Measurements from ENCODE around the gene C1orf87.

Gene C1orf87

GRCh38 chr1:60068393-60069045 is 5.1 kb downstream of the C1orf87 start:
- TF ChIP-seq, protein P1, sequence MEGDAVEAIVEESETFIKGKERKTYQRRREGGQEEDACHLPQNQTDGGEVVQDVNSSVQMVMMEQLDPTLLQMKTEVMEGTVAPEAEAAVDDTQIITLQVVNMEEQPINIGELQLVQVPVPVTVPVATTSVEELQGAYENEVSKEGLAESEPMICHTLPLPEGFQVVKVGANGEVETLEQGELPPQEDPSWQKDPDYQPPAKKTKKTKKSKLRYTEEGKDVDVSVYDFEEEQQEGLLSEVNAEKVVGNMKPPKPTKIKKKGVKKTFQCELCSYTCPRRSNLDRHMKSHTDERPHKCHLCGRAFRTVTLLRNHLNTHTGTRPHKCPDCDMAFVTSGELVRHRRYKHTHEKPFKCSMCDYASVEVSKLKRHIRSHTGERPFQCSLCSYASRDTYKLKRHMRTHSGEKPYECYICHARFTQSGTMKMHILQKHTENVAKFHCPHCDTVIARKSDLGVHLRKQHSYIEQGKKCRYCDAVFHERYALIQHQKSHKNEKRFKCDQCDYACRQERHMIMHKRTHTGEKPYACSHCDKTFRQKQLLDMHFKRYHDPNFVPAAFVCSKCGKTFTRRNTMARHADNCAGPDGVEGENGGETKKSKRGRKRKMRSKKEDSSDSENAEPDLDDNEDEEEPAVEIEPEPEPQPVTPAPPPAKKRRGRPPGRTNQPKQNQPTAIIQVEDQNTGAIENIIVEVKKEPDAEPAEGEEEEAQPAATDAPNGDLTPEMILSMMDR (IDR thresholded peaks at IDR 0.05; ENCODE audit: borderline replicate concordance, control extremely low read depth, extremely low read depth, insufficient read depth, missing control alignments) = no peak
- DNase-seq (ENCODE audit: low spot score) = no peak
- in situ Hi-C loops (cut with MboI; ENCODE audit: low sequenced_read_pairs, unreplicated experiment) = no loop called here

DNA sequence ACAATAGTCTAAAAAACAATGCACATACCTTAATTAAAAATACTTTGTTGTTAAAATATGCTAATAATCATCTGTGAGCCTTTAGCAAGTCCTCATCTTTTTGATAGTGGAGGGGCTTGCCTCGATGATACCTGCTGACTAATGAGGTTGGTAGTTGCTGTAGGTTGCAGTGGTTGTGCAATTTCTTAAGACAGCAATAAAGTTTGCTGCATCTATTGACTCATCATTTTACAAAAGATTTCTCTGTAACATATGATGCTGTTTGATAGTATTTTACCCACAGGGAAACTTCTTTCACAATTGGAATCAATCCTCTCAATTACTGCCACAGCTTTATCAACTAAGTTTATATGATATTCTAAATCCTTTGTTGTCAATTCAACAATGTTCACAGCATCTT is 7.6 kb downstream of the C1orf87 start:
- in situ Hi-C loops (cut with MboI; ENCODE audit: low sequenced_read_pairs, unreplicated experiment) = no loop called here
- DNase-seq (ENCODE audit: low spot score) = no peak
- TF ChIP-seq, protein P1 (IDR thresholded peaks at IDR 0.05; ENCODE audit: borderline replicate concordance, control extremely low read depth, extremely low read depth, insufficient read depth, missing control alignments) = no peak

GRCh38 chr1:60065199-60065598 is 8.4 kb downstream of the C1orf87 start:
- DNase-seq (ENCODE audit: low spot score) = no peak

GRCh38 chr1:60063561-60063960 is 10.0 kb downstream of the C1orf87 start:
- no peak for DNase-seq (ENCODE audit: low spot score)
- in situ Hi-C loops (cut with MboI; ENCODE audit: low sequenced_read_pairs, unreplicated experiment) = no loop called here
- TF ChIP-seq, protein P1 (IDR thresholded peaks at IDR 0.05; ENCODE audit: borderline replicate concordance, control extremely low read depth, extremely low read depth, insufficient read depth, missing control alignments) = no peak

More at GRCh38 chr1:60065199-60065598, 8.4 kb downstream of the C1orf87 start:
- TF ChIP-seq, protein P1 (IDR thresholded peaks at IDR 0.05; ENCODE audit: borderline replicate concordance, control extremely low read depth, extremely low read depth, insufficient read depth, missing control alignments) = no peak
- in situ Hi-C loops (cut with MboI; ENCODE audit: low sequenced_read_pairs, unreplicated experiment) = no loop called here

DNA sequence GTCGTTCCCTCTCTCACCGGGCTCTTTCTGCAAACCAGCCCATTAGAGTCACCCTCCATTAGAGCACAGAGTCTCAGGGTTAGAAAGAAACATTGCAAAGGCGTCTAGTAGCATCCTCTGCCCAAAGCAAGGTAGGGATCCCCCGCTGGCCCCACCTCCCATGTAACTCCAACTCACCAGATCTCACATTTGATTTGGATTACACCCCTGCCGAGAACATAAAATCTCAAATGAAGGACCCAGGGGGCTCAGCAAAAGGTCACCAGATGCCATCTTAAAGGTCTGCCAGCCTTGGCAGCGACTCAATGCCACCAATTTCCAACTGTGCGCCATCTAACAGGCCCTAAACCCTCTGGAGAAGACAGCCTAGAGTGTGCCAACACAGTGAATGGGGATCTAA is 14.1 kb downstream of the C1orf87 start:
- in situ Hi-C loops (cut with MboI; ENCODE audit: low sequenced_read_pairs, unreplicated experiment) = no loop called here
- TF ChIP-seq, protein P1 (IDR thresholded peaks at IDR 0.05; ENCODE audit: borderline replicate concordance, control extremely low read depth, extremely low read depth, insufficient read depth, missing control alignments) = no peak
- DNase-seq (ENCODE audit: low spot score) = no peak

GRCh38 chr1:60055336-60055735 is 18.2 kb downstream of the C1orf87 start:
- in situ Hi-C loops (cut with MboI; ENCODE audit: low sequenced_read_pairs, unreplicated experiment) = no loop called here
- no peak for DNase-seq (ENCODE audit: low spot score)
- TF ChIP-seq, protein P1 (IDR thresholded peaks at IDR 0.05; ENCODE audit: borderline replicate concordance, control extremely low read depth, extremely low read depth, insufficient read depth, missing control alignments) = no peak

All from GM13976 (cell line).